ENCODE data around the gene BICD1. TPM values are rescaled to one million over a fixed set of nuclear protein-coding genes. Genes with fewer than 3 reads are reported as not detected.

Gene BICD1
- total RNA-seq, 1 experiment from 2014 or later = 41.3 TPM

- CTCF ChIA-PET = interaction anchor here (0.7 kb wide), 1 partner anchor 642 kb away, joined by 4 read pairs; no protein-coding TSS in a partner anchor
- Histone ChIP-seq H2AFZ (no peak overlapping the region), H3K4me1 (replicated peaks; ENCODE audit: insufficient read depth) (peaks cover 10% of the 10 kb centered on the region), H3K9me3 (ENCODE audit: insufficient read depth, low read depth) (no peaks in the 10 kb centered on the region), H4K20me1 (ENCODE audit: insufficient read depth) (no peaks in the 10 kb centered on the region), H3K27ac (no peak overlapping the region), H3K27me3 (ENCODE audit: insufficient read depth, low read depth) (no peaks in the 10 kb centered on the region), H3K4me3 (no peak overlapping the region), H3K4me2 (no peak overlapping the region), H3K79me2 (ENCODE audit: low read depth) (no peaks in the 10 kb centered on the region), H3K36me3 (ENCODE audit: low read depth) (no peaks in the 10 kb centered on the region), H3K9me2 (ENCODE audit: insufficient read depth) (no peaks in the 10 kb centered on the region), H3F3A (ENCODE audit: insufficient read depth, low read depth) (no peaks in the 10 kb centered on the region; the same call in 1 of the 2 replicates)
- intact Hi-C loops (cut with micrococcal nuclease; ENCODE audit: unreplicated experiment) = no loop called here
- BruUV-seq (replicated peaks) = no TSS peak
- no peak for DNase-seq
- POLR2A ChIA-PET (ENCODE audit: unreplicated experiment) = no interaction called here
- TF ChIP-seq CTCF (conservative IDR thresholded peaks at IDR 0.05) (no peak), EZH2 (IDR thresholded peaks at IDR 0.05; ENCODE audit: low read depth) (no peak)
Observed at GRCh38 chr12:32298917-32299316, 192.3 kb downstream of the BICD1 start.

- DNase-seq = peak in 1 of 2 experiments; percentile 50
- Histone ChIP-seq H3K36me3 (ENCODE audit: low read depth) (no peaks in the 10 kb centered on the region), H3F3A (ENCODE audit: insufficient read depth, low read depth) (no peaks in the 10 kb centered on the region; the same call in 1 of the 2 replicates), H3K79me2 (ENCODE audit: low read depth) (no peaks in the 10 kb centered on the region), H3K9me3 (ENCODE audit: insufficient read depth, low read depth) (no peaks in the 10 kb centered on the region), H3K4me1 (replicated peaks; ENCODE audit: insufficient read depth) (peaks cover 10% of the 10 kb centered on the region), H3K9me2 (ENCODE audit: insufficient read depth) (no peaks in the 10 kb centered on the region), H3K27ac (peak overlapping the region; percentile 50), H4K20me1 (ENCODE audit: insufficient read depth) (no peaks in the 10 kb centered on the region), H2AFZ (no peak overlapping the region), H3K4me3 (no peak overlapping the region), H3K4me2 (0 out of 2 replicates have a peak overlapping the region, but pooled peaks have one; percentile 23), H3K27me3 (ENCODE audit: insufficient read depth, low read depth) (no peaks in the 10 kb centered on the region)
- ChIA-PET POLR2A (ENCODE audit: unreplicated experiment) (no interaction called here), CTCF (interaction anchor here (0.7 kb wide), 2 partner anchors 224 to 909 kb away, joined by 4 to 22 read pairs; no protein-coding TSS in a partner anchor)
- intact Hi-C loops (cut with micrococcal nuclease; ENCODE audit: unreplicated experiment) = loop anchor here (10.0 kb wide), 2 partner anchors 336 to 1046 kb away; no protein-coding TSS in a partner anchor
- no TSS peak for BruUV-seq (replicated peaks)
- no peak for TF ChIP-seq EZH2 (IDR thresholded peaks at IDR 0.05; ENCODE audit: low read depth)
- TF ChIP-seq CTCF (conservative IDR thresholded peaks at IDR 0.05) = no peak
Observed at GRCh38 chr12:32301216-32301615, 194.6 kb downstream of the BICD1 start.

- Histone ChIP-seq H3K4me2 (no peak overlapping the region), H2AFZ (no peak overlapping the region), H3F3A (ENCODE audit: insufficient read depth, low read depth) (no peaks in the 10 kb centered on the region; the same call in 1 of the 2 replicates), H3K4me3 (no peak overlapping the region), H3K36me3 (ENCODE audit: low read depth) (no peaks in the 10 kb centered on the region), H3K27ac (no peak overlapping the region), H3K27me3 (ENCODE audit: insufficient read depth, low read depth) (no peaks in the 10 kb centered on the region), H3K4me1 (replicated peaks; ENCODE audit: insufficient read depth) (peaks cover 10% of the 10 kb centered on the region), H4K20me1 (ENCODE audit: insufficient read depth) (no peaks in the 10 kb centered on the region), H3K9me3 (ENCODE audit: insufficient read depth, low read depth) (no peaks in the 10 kb centered on the region), H3K79me2 (ENCODE audit: low read depth) (no peaks in the 10 kb centered on the region), H3K9me2 (ENCODE audit: insufficient read depth) (no peaks in the 10 kb centered on the region)
- CTCF ChIA-PET = no interaction called here
- intact Hi-C loops (cut with micrococcal nuclease; ENCODE audit: unreplicated experiment) = loop anchor here (10.0 kb wide), 2 partner anchors 338 to 1048 kb away; no protein-coding TSS in a partner anchor
- no TSS peak for BruUV-seq (replicated peaks)
- no peak for TF ChIP-seq EZH2 (IDR thresholded peaks at IDR 0.05; ENCODE audit: low read depth)
- peak; percentile 54 for TF ChIP-seq CTCF (conservative IDR thresholded peaks at IDR 0.05)
- POLR2A ChIA-PET (ENCODE audit: unreplicated experiment) = no interaction called here
- no peak for DNase-seq
Observed at GRCh38 chr12:32302218-32303173, 195.8 kb downstream of the BICD1 start.

All from PC-9 (cell line).